Measurements from ENCODE around the gene MEF2C. TPM values are rescaled to one million over a fixed set of nuclear protein-coding genes. Genes with fewer than 3 reads are reported as not detected.

The MEF2C gene
- total RNA-seq, 1 donor from 2014 or later, result 0.44 TPM

- H3K27ac Mint-ChIP-seq, result no peak overlapping the region
- H3K4me3 Mint-ChIP-seq, result no peak overlapping the region
- H3K9me3 Mint-ChIP-seq, result no peaks in the 10 kb centered on the region
- no peaks in the 10 kb centered on the region for H3K4me1 Mint-ChIP-seq (ENCODE audit: low read depth)
- H3K36me3 Mint-ChIP-seq (ENCODE audit: low read depth), result no peaks in the 10 kb centered on the region
- no peak for DNase-seq (ENCODE audit: low spot score)
- intact Hi-C loops (cut with micrococcal nuclease), result no loop called here
- H3K27me3 Mint-ChIP-seq (ENCODE audit: insufficient read depth), result no peaks in the 10 kb centered on the region
Observed at GRCh38 chr5:88899096-88899737, 16.2 kb upstream of the MEF2C start.

DNA sequence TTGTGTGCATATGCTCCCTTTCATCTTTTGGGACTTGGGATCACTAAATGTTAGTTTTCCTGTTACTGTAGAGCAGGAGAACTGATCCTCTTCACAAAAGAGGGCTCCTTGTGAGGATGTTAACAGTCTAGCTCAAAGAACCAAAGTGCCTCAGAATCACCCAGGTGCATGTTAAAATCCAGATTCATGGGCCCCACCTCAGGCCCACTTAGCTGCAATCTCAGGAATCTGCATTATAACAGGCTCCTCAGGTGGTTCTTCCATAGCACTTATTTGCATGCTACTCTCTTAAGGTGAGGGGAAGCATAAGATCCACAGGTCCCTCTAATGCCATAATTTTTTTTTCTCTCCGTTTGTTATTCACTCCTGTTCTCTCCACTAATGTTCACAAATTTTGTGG lies 14.8 kb upstream of the MEF2C start:
- H3K4me3 Mint-ChIP-seq, result no peak overlapping the region
- no peaks in the 10 kb centered on the region for H3K4me1 Mint-ChIP-seq (ENCODE audit: low read depth)
- H3K27me3 Mint-ChIP-seq (ENCODE audit: insufficient read depth), result no peaks in the 10 kb centered on the region
- H3K36me3 Mint-ChIP-seq (ENCODE audit: low read depth), result no peaks in the 10 kb centered on the region
- H3K9me3 Mint-ChIP-seq, result no peaks in the 10 kb centered on the region
- intact Hi-C loops (cut with micrococcal nuclease), result no loop called here
- DNase-seq (ENCODE audit: low spot score), result no peak
- H3K27ac Mint-ChIP-seq, result no peak overlapping the region

- H3K27me3 Mint-ChIP-seq (ENCODE audit: insufficient read depth), result peaks cover 6% of the 10 kb centered on the region
- H3K36me3 Mint-ChIP-seq (ENCODE audit: low read depth), result no peaks in the 10 kb centered on the region
- no peaks in the 10 kb centered on the region for H3K9me3 Mint-ChIP-seq
- intact Hi-C loops (cut with micrococcal nuclease), result no loop called here
- no peak for DNase-seq (ENCODE audit: low spot score)
- H3K4me3 Mint-ChIP-seq, result no peak overlapping the region
- no peaks in the 10 kb centered on the region for H3K4me1 Mint-ChIP-seq (ENCODE audit: low read depth)
- H3K27ac Mint-ChIP-seq, result no peak overlapping the region
Observed at GRCh38 chr5:88895681-88896501, 12.9 kb upstream of the MEF2C start.

- intact Hi-C loops (cut with micrococcal nuclease), result no loop called here
- Mint-ChIP-seq H3K27me3 (ENCODE audit: insufficient read depth) (peaks cover 35% of the 10 kb centered on the region), H3K4me1 (ENCODE audit: low read depth) (no peaks in the 10 kb centered on the region), H3K36me3 (ENCODE audit: low read depth) (no peaks in the 10 kb centered on the region), H3K27ac (no peak overlapping the region), H3K9me3 (no peaks in the 10 kb centered on the region), H3K4me3 (no peak overlapping the region)
- DNase-seq (ENCODE audit: low spot score), result no peak
Observed at GRCh38 chr5:88892669-88893068, 9.7 kb upstream of the MEF2C start.

DNA sequence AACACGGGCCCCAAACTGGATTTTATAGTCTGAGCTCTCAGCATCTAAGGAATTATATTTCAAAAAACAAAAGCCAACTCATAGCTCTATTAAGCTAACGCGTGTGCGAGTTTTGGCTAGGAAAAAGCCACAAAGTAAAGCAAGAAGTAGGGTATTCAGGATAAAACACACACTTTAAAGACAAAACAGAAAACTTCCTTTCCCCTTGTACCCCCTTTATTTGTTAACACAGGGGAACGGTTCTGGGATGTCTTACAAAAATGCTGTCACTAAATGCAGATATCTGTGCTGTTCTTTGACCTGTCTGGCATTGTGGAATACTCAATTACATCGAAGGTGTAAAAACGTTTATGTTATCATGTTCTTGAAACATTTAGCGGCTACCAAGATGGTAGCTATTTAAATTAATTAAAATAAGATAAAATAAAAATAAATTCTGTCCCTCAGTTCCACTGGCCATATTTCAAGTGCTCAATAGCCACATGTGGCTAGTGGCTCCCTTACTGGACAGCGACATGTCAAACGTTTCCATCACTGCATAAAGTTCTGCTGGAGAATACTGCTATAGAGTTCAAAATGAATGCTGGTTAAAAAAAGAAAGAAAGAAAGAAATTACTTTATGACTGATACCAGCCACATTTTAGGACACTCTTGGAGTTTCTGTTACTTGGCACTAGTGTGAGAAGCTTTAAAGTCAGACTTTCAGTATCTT lies 7.2 kb upstream of the MEF2C start:
- peaks cover 46% of the 10 kb centered on the region for H3K27me3 Mint-ChIP-seq (ENCODE audit: insufficient read depth)
- no peaks in the 10 kb centered on the region for H3K9me3 Mint-ChIP-seq
- intact Hi-C loops (cut with micrococcal nuclease), result no loop called here
- H3K4me3 Mint-ChIP-seq, result no peak overlapping the region
- no peaks in the 10 kb centered on the region for H3K36me3 Mint-ChIP-seq (ENCODE audit: low read depth)
- H3K27ac Mint-ChIP-seq, result no peak overlapping the region
- DNase-seq (ENCODE audit: low spot score), result no peak
- no peaks in the 10 kb centered on the region for H3K4me1 Mint-ChIP-seq (ENCODE audit: low read depth)

GRCh38 chr5:88889189-88890069 lies 6.4 kb upstream of the MEF2C start:
- Mint-ChIP-seq H3K36me3 (ENCODE audit: low read depth) (no peaks in the 10 kb centered on the region), H3K27ac (no peak overlapping the region), H3K9me3 (no peaks in the 10 kb centered on the region), H3K4me3 (peak overlapping the region; percentile 19), H3K4me1 (ENCODE audit: low read depth) (peaks cover 3% of the 10 kb centered on the region), H3K27me3 (ENCODE audit: insufficient read depth) (peaks cover 53% of the 10 kb centered on the region)
- intact Hi-C loops (cut with micrococcal nuclease), result loop anchor here (10.0 kb wide), 1 partner anchor 1665 kb away; the partner anchor contains the start of gene ADGRV1
- no peak for DNase-seq (ENCODE audit: low spot score)

- H3K4me3 Mint-ChIP-seq, result no peak overlapping the region
- peaks cover 59% of the 10 kb centered on the region for H3K27me3 Mint-ChIP-seq (ENCODE audit: insufficient read depth)
- no peak for DNase-seq (ENCODE audit: low spot score)
- H3K36me3 Mint-ChIP-seq (ENCODE audit: low read depth), result no peaks in the 10 kb centered on the region
- H3K27ac Mint-ChIP-seq, result no peak overlapping the region
- peaks cover 9% of the 10 kb centered on the region for H3K4me1 Mint-ChIP-seq (ENCODE audit: low read depth)
- H3K9me3 Mint-ChIP-seq, result no peaks in the 10 kb centered on the region
- intact Hi-C loops (cut with micrococcal nuclease), result loop anchor here (10.0 kb wide), 1 partner anchor 1666 kb away; the partner anchor contains the start of gene ADGRV1
Observed at GRCh38 chr5:88888848-88889188, 5.8 kb upstream of the MEF2C start.

DNA sequence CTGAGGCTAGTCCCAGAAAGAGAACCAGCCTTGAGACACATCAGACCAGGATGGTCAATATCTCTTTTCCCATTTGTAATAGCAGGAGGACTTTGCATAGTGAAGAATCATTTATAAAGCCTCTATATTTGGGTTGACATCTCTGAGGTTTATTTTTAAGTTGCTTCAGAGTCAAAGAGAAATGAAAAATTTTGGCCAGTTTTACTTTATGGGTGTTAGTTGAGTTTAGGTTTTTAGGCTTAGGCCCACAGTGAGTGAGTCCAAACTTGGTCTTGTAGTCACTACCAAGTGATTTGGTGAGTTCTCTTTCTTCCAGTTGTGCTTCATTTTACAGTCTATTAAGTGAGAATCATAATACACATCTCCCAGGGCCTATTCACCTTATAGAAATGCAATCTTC lies 5.3 kb upstream of the MEF2C start:
- DNase-seq (ENCODE audit: low spot score), result no peak
- no peaks in the 10 kb centered on the region for H3K9me3 Mint-ChIP-seq
- H3K36me3 Mint-ChIP-seq (ENCODE audit: low read depth), result no peaks in the 10 kb centered on the region
- no peak overlapping the region for H3K27ac Mint-ChIP-seq
- H3K4me3 Mint-ChIP-seq, result no peak overlapping the region
- H3K4me1 Mint-ChIP-seq (ENCODE audit: low read depth), result peaks cover 14% of the 10 kb centered on the region
- intact Hi-C loops (cut with micrococcal nuclease), result loop anchor here (10.0 kb wide), 1 partner anchor 1667 kb away; the partner anchor contains the start of gene ADGRV1
- peaks cover 64% of the 10 kb centered on the region for H3K27me3 Mint-ChIP-seq (ENCODE audit: insufficient read depth)

DNA sequence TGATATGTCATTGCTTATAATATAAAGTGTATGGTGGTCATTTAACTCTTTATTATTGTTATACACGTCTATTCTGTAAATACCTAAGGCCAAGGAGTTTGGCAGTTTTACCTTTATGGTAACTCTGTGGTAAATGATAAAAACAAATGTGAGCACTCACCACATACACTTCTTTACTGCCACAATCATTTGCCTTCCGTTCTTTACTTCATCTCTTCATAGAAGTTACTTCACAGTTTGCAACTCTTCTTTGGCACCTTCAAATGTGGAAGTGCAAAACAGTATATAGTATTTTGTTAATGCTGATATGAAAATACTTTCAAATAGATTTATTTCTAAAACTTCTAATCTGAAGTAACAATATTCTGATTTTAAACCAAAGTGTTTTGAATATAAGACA lies 4.4 kb upstream of the MEF2C start:
- peaks cover 72% of the 10 kb centered on the region for H3K27me3 Mint-ChIP-seq (ENCODE audit: insufficient read depth)
- peaks cover 19% of the 10 kb centered on the region for H3K4me1 Mint-ChIP-seq (ENCODE audit: low read depth)
- no peak overlapping the region for H3K4me3 Mint-ChIP-seq
- H3K9me3 Mint-ChIP-seq, result no peaks in the 10 kb centered on the region
- no peak for DNase-seq (ENCODE audit: low spot score)
- H3K27ac Mint-ChIP-seq, result no peak overlapping the region
- no peaks in the 10 kb centered on the region for H3K36me3 Mint-ChIP-seq (ENCODE audit: low read depth)
- intact Hi-C loops (cut with micrococcal nuclease), result loop anchor here (10.0 kb wide), 1 partner anchor 1667 kb away; the partner anchor contains the start of gene ADGRV1

DNA sequence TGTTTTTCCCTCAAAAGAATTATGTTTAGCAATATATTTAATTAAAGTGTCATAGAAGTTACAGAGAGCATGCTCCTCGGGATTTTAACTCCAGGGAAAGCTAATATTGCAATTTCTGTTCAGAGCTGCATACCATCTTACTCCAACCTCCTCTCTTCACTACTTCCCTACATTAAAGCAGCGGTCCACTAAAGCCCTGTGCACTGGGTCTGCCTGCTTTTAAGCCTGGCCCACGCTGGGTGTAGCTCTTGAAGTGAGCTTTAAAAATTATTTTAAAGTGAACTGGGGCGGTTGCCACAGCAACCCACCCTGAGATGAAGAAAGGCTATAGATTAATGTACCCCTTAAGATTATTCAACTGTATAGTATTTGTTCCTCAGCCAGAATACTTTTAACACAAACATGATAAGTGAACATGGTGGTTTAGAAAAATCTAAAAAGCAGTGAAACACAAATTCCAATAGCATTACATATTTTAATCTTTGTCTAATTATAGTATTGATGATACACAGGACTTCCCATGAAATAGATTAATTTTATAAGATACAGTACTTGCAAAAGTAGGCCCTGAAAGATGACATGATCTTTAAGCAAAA lies 3.9 kb upstream of the MEF2C start:
- H3K4me1 Mint-ChIP-seq (ENCODE audit: low read depth), result peaks cover 21% of the 10 kb centered on the region
- H3K27ac Mint-ChIP-seq, result no peak overlapping the region
- intact Hi-C loops (cut with micrococcal nuclease), result loop anchor here (10.0 kb wide), 1 partner anchor 1668 kb away; the partner anchor contains the start of gene ADGRV1
- H3K4me3 Mint-ChIP-seq, result no peak overlapping the region
- H3K36me3 Mint-ChIP-seq (ENCODE audit: low read depth), result no peaks in the 10 kb centered on the region
- H3K27me3 Mint-ChIP-seq (ENCODE audit: insufficient read depth), result peaks cover 77% of the 10 kb centered on the region
- DNase-seq (ENCODE audit: low spot score), result no peak
- H3K9me3 Mint-ChIP-seq, result no peaks in the 10 kb centered on the region

- H3K36me3 Mint-ChIP-seq (ENCODE audit: low read depth), result no peaks in the 10 kb centered on the region
- no peak overlapping the region for H3K27ac Mint-ChIP-seq
- no peak for DNase-seq (ENCODE audit: low spot score)
- no peak overlapping the region for H3K4me3 Mint-ChIP-seq
- peaks cover 21% of the 10 kb centered on the region for H3K4me1 Mint-ChIP-seq (ENCODE audit: low read depth)
- H3K9me3 Mint-ChIP-seq, result no peaks in the 10 kb centered on the region
- intact Hi-C loops (cut with micrococcal nuclease), result loop anchor here (10.0 kb wide), 1 partner anchor 1669 kb away; the partner anchor contains the start of gene ADGRV1
- peaks cover 77% of the 10 kb centered on the region for H3K27me3 Mint-ChIP-seq (ENCODE audit: insufficient read depth)
Observed at GRCh38 chr5:88886252-88886651, 3.3 kb upstream of the MEF2C start.

GRCh38 chr5:88885002-88885401 lies 2.0 kb upstream of the MEF2C start:
- intact Hi-C loops (cut with micrococcal nuclease), result loop anchor here (10.0 kb wide), 1 partner anchor 1670 kb away; the partner anchor contains the start of gene ADGRV1
- Mint-ChIP-seq H3K27me3 (ENCODE audit: insufficient read depth) (peaks cover 76% of the 10 kb centered on the region), H3K9me3 (no peaks in the 10 kb centered on the region), H3K27ac (no peak overlapping the region), H3K36me3 (ENCODE audit: low read depth) (no peaks in the 10 kb centered on the region), H3K4me1 (ENCODE audit: low read depth) (peaks cover 21% of the 10 kb centered on the region), H3K4me3 (no peak overlapping the region)
- no peak for DNase-seq (ENCODE audit: low spot score)
